ENCODE data around the gene SLC9A9.

Gene SLC9A9

DNA sequence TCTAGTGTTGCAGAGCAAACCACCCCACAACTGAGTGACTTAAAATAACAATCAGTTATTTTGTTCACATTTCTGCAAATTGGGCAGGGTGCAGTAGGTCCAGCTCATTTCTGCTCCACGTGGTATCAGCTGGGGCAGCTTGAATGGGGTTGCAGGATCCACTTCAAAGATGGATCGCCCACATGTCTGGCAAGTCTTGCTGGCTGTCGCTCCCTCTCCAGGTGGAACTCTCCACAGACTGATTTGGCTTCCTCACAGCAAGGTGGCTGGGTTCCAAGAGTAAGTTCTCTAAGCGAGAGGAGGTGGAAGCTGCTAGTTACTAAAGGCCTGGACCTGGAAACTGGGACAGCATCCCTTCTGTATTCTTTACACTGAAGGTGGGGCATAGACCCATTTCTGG lies 213.3 kb downstream of the SLC9A9 start:
- no peak for DNase-seq

DNA sequence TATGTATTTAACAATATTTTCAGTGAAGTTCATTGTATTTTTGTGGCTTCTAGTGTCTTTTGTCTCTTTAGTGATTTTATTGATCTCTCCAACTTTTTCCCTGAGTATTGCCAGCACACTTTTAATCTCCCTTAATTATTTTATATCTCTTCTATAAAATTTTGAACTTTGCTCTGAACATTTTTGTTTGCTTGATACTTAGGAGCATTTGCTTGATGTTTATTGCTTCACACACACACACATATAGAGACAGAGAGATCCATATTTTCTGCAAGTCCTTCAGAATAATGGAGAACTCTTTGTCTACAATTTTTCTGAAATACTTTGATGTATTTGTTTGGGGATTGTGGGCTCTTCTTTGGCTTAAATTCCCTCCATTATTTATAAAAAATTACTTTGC lies 213.8 kb downstream of the SLC9A9 start:
- no peak for DNase-seq

DNA sequence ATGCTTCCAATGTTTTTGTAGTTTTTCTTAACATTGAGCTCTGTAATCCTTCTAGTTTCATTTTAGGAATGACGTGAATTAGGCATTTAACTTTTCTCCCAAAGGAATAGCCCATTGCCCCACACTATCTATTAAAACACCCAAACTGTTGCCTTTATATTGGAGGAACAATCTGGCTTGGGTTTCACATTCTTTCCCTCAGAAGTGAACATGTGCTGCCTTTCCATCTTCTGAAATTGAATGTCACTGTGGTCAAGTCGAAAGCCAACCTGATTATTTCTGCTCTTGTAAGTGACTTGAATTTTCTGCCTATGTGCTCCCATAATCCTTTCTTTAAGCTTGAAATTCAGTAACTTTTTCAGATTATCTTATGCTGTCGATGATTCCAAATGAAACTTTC lies 214.5 kb downstream of the SLC9A9 start:
- no peak for DNase-seq

DNA sequence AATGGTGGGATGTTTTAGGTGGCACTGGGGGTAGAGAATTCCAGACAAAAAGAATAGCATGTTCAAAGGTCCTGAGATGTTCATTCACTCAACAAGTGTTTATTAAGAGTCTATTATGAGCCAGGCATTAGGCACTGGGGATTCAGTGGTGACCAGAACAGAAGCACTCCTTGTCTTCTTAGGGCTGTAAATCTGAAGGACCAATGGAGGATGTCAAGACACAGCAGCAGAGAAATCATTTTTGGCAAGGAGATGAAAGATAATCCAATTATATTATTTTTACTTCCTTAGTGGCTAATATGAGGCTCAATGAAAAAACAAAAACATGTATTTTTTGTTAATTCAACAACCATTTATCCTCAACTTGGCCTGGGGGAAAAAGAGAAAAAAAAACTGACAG lies 218.5 kb downstream of the SLC9A9 start:
- no peak for DNase-seq

DNA sequence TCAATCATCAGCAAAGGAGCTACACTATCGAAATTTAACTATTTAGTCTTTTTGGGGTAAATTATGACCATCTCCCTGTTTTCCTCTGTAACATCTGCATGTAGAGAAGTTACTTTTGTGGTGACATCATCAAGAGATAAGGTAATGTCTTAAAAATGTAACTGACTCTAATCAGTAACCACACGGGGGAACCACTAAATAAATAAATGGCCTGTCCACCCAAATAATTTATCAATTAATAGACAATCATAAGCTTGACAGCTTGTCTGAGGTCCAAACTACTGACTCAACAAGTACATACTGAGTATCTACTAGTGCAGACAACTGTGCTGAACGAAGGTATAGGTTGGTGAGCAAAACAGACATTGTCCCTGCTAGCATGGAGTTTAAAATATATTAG lies 219.3 kb downstream of the SLC9A9 start:
- no peak for DNase-seq

DNA sequence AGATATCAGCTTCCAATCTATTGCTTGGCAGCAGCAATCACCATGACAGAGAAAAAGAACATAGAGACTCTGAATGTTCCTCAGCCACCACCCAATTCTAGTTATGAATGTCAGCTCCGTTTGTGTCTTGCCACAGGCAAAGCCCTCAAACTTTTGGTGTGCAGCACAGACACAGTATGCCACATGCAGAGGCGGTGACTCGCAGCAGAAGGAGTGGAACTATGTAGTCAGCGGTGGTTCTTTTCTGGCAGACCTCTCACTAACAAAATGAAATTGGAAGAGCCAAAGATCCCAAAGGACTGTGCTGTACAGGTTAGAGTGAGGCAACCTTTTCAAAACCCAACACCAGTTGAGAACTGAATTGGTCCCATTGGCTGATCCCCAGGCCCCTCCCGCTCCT lies 220.9 kb downstream of the SLC9A9 start:
- DNase-seq: no peak

DNA sequence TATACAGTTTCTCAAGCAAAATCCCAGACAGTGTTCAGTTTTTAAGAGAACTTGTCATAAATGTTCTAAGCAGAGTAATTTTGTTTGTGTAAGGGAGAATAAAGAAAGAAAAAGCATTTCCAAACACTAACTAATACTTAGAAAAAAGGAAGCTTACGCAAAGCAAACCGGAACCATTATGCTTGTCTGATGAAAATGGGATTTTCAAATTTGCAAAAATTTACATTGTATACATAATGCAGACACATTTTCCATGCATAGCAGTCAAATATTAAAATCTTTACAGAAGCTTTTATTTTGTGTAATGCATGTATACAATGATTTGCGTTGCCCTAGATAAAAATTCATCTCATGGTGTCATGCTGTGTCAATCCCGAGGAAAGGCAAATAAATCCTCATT lies 229.0 kb downstream of the SLC9A9 start:
- DNase-seq: no peak

DNA sequence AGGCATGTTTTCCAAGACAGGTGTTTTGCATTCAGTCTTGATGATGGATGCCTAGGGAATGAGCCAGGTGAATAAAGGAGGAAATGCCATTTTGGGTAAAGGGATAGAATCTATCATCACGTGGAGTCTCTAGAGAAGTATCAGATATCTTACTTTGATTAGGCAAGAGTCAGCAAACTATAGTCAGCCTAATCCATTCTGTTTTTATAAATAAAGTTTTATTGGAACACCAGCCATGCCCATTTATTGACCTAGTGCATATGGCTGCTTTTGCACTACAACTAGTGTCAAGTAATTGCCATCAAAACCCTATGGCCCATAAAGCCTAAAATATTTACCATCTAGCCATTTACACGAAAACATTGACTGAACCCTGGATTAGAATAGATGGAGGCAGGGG lies 231.2 kb downstream of the SLC9A9 start:
- DNase-seq: no peak

DNA sequence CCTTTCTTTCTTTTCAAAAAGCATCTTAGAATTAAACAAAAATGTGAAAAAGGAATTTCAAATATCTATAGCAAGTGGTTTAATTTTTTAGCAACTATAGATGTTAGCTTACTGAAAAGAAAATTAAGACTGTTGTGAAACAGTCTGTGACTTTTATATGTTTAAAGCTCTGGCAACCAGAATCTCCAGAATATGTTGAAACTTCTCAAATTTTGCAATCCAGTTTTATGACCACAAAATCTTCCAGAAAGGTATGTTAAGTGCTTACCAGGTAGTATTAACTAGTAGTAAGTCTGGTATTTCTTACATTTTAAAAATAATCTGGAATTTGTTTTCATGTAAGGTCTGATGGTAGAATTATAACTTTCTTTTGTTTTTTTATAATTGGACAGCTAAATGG lies 235.0 kb downstream of the SLC9A9 start:
- no peak for DNase-seq

DNA sequence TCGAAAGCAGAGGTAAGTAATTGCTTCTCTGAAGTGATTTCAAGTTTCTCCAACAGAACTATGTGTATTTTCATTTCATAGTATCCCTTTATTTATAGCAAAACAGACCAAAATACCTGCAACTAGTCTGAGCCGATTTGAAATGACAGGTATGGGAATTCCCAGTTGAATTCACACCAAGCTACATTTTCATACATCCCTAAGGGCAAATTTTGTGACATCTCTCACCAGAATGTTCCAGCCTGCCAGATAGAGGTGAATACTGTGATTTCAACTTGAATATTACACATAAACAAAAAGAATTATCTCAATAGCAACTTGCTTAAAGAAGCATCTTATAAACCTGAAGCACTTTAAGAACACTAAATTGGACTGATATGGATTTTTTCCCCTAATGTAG lies 235.7 kb downstream of the SLC9A9 start:
- DNase-seq: no peak

DNA sequence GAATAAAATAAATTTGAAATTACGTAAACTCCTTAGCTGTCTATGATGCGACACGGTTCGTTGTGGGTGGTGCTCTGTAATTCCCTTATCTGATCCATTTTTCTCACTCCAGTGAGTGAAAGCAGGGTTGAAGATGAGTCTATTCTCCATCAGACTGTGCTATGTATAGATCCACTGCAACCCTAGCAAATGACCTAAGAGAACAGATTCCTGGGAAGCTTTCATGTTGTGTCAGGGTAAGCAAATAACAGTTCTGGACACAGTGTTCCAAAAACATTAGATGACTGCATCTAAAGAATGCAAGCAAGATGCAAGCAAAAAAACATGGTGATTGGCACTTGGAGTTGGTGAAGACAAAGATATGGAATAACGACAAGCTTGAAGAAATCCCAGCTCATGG lies 239.3 kb downstream of the SLC9A9 start:
- no peak for DNase-seq

DNA sequence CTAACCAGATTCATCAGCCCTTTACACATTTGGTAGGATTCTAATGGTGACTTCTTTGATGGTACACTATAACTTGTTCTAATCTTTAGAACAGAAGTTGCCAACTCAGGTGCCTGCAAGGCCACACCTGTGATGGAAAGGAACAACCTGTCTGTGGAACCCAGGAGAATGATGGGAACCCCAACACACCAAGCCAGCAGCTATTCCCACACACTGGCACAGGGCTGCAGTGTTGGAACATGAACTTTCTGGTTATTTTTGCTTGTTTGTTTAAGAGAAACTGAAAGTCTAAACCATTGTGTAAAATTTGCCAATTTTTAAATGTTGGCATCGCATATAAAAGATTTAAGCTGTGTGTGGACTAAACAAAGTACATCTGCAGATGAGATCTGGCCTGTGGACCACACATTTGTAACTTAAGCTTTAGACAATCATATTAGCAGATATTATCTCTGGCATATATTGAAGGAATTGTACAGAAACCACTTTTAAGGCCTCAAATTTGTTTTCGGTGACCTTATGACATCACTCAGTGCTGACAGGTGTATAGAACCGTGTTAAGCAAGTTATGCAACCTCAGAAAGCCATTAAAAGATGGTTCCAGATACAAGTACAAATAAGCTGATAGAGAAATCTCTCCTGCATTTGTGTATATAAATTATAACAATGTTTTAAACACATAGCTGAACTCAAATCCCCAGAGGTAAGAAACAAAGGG lies 242.9 kb downstream of the SLC9A9 start:
- no peak for DNase-seq

DNA sequence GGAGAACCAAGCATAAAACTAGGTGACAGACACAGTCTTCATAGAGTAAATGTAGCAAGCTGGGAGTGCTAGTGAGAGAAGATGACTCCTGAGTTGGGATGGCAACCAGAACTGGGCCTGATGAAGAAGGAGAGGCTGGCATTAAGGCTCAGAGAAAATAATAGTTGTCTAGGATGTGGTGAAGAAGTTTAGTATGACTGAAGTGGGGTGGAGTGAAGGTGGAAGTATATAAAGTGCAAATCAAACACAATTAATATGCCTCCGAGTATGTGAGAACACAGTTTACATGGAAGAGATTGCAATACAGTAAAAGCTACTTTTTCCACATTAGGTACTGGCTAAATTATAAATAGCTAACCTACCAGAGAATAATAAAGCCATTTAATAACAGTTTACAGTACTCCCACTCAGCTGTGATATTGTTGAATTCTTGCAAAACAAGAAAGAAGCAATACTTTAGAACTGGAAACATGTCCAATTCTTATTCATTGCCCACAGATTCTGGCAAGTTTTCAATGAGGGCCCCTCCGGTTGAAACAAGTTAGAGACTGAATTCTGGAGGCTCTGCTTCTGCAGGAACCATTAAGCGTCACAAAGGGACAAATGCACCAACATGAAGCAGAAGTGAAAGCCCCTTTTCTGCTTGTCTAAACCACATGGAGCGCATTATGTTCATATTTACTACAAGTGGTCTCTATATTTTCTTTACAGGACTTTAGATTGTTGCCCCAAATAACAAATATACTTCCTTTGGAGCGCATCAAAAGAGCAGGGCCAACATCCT lies 243.7 kb downstream of the SLC9A9 start:
- no peak for DNase-seq

DNA sequence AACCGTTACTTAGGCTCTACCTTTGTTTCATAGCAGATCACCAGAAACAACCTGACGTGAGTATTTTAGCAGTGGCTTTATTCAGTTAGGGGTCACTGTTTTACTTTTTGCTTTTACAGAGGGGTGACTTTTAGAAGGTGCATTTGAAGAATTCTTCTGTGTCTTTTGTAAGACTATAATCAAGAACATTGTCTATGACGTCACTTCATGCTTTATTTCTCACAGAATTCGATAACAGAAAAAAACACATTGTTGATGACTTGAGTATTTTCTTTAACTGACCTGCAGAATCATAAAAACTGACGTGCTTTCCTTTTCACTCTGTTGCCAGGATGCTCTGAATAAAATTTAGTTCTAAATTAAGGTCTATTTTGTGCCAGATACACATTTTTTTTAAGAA lies 244.5 kb downstream of the SLC9A9 start:
- DNase-seq: no peak

DNA sequence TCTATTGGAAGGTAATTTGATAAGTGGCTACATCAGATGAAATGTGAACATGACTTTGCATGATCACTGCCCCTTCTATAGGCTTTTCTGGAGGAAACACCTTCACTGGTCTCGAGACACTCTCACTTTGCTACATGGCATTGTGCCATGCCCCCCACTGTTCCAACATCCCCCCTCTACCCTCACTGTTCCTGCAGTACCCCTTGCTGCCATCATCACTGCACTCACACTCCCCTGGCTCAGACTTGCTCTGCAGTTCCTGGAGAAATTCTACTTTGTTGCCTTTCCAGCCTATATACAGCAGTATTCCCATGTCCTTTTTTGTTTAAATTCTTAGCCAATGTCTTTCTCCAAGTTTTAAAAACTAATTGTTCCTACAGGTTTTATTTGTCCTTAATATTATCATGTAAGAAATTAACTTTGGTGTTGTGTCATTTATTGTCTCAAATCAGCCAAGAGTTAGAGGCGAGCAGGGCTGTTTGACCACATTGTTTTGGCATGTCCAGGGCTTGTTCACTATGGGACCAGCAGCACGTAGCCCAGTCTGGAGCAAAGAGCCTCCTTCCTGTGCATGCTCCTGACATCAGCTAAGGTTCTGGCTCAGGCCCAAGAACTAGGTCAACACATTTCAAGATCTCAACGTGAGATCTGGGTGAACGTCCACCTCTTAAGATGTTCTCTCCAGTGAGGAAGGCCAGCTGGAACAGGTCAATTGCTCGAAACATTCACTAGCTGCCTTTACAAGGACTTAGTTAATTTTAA lies 246.4 kb downstream of the SLC9A9 start:
- DNase-seq: no peak

DNA sequence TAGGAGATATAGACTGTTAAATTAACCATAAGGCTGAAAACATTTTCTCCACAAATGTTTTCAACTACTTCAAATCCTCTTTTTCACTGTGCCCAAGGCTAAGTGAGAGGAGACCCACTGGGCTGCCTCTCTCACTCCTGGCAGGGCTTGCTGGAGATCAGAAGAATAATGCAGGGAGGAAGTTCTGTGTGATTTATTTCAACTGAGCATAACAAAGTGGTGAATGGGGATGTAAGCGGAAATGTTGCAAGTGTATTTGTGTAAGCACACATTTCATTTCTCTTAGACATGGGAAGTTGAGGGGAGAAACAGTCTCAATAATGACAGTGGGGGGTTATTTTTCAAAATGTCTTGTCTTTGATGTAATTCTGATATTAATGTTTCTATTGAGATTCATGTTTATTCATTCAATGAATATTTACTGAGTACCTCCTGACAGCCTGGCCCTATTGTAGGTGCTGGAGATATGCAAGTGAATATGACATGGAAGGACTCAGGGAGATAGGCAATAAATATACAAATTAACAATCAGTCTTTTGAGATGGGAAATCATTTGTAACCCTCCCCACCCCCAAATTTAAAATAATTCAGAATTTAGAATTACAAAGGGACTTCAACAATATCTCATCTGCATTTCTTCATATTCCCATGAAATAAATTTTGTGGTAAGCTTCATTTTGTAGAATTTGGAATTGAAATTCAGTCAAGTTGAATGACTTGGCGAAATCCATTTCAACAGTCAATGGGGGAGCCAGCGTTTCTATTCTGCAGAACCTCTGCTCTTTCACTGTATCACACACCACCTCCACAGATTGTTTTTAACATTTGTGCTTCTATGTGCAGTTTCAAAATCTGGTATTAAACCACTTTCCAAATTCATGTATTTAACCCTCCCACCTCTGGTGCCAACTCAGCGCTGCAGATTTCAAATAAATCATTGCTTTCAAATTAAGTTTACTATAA lies 247.2 kb downstream of the SLC9A9 start:
- DNase-seq: no peak

DNA sequence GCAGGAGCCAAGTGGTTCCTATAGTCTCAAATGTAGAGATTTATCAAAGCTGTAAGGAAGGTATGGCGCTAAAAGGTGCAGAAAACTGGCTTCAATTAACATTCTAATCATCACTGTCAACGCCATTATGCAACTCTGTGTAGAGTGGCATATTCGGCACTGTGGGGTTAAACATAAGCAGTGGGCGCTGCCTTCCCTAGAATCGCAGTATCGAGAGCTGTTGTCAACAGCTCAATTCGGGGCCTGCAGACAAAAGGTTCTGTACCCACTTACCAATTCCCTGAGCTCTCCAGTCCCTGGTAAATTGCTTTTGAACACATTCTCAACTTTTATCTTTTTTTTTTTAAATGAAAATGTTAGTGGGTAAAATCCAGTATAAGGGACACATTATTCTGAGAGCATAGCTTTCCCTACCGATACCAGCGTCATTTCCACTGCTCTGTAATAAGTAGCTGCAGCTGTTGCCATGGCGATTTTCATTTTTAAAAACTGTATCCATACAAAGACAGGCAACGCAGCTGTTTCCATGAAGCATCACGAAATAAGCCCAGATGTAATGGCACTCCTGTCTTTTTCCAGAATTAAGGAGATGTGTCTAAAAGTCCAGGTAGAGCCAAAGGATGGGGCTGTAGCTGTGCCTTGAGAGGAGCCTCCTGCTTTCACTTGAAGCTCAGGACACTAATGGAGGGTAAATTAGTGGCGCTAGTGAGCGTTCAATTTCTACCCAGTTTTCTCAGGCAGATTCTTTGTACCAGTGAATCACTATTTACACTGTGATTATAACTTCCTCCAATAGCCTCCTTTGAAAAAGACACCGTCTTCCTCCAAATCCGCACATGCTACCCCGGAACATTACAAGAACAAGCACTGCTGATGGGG lies 250.3 kb downstream of the SLC9A9 start:
- no peak for DNase-seq

DNA sequence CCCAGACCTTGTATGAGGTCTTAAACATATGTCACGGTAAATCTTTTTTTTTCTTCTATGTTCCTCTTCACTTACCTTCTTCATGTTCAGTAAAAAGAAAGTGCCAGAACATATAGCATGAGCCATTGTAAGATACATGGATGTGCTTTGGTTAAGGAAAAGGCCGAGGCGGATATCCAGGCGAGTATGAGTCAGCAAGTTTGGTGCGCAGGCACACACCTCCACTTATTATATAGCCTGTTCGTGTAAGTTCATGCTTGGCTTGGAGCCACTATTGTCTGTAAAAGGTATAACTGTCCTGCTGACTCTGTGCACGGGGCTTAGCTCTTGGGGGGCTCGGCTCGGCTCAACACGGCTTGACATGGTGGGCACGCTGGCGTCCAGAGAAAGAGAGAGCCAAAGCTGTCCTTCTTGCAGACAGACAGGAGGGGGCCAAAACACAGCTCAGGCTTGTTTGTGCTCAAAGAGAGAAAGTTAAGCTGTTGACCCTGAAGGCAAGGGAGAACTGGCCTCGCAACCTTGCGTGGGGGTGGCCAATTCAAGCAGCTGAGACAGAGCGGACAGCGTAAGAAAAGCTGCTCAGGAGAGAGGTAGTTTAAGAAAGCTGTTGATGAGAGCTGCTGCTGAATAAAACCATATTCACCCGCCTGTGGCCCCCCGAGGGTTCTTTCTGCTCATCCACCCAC lies 251.2 kb downstream of the SLC9A9 start:
- no peak for DNase-seq

DNA sequence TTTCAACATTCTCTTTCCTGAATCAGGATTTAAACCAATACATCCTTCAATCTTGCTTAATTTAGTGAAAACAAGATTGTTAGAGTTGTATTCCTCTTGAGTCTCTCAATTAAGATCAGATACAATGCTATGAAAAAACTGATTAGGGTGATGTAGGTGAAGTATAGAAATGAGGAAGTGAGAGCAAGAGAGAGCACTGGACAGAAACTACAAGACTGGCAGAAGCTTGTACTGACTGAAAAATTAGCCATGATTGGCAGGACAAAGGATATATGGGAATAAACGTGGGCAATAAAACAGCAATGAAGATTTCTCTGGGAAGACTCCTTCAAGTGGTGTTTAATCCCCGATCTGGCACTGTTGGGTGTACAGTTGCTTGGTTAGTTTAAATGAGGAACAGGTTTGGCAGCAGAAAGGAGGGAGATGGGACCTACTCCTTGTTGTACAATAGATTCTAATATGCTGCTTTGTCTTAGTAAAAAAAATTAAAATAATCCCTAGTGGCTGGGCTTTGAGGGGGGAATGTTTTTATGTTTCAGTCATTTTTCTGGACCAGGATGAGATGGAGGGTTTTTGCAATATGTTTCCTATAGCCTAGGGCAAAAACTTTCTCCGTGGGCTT lies 252.7 kb downstream of the SLC9A9 start:
- DNase-seq: no peak

DNA sequence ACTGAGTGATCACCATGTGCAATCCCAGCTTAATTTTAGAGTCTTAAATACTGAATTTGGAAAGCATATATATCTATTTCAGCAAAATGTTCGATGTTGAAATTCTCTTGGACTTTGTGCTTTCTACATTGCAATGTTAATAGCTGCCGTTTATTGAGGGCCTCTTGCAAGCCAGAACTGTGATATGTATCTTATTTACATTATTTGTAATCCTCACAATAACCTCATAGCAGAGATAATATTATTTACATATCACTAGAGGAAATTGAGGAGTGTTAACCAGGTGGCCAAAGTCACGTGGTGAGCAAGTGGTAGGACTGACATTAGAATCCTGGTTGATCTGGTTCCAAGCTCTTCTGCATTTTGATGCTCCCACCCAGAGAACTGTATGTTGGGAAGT lies 254.1 kb downstream of the SLC9A9 start:
- no peak for DNase-seq

DNA sequence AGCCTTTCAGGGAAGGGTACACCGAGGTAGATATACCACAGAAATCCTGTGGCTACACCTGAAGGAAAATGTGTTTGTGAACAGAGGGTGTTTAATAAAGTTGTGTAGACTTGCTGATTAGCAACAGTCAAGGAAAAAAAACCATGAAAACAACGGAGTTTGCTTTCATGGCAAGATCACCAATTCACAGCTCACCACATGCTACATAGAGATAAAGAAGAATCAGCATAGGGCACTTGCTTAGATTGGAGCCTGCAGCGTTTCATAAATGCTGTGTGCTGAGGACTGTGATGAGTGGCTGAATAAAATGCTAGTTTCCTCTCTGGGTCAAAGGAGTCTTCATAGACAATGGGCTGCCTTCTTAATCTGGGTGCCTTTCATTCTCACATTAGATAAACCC lies 257.6 kb downstream of the SLC9A9 start:
- no peak for DNase-seq
